Stimulated activated CD4-positive, alpha-beta T cell treated with anti-CD3 and anti-CD28 coated beads, Interleukin-4, amount 100 ng/mL, for 48 hours (primary cell): ENCODE results near the gene ZBTB8OS.
A peak's percentile ranks its signal among the peaks of the same experiment; 100 is the strongest.
"Not testable (repeated sequence)": the region's sequence is repeated elsewhere in the genome, so short reads cannot be mapped to it uniquely, and the experiment has no call there.

Source experiments
- DNase-seq, 2 donors: peaks; one replicate each; pipeline ENCODE4 v3.0.0-alpha.2; 2020; ENCODE audit warnings: low read depth in 2 of 2

The ZBTB8OS gene

GRCh38 chr1:32650248-32650751, at the start of gene ZBTB8OS:
Gene ZBTB8OS (minus strand): TSS chr1:32650550. CDS start chr1:32650529, 21 bp downstream.
- DNase-seq, result peak; percentile 77 to 83

- not testable (repeated sequence) for DNase-seq
These were observed 46.6 kb upstream of the ZBTB8OS start for GRCh38 chr1:32696996-32697395.

GRCh38 chr1:32696041-32696440, 45.7 kb upstream of the ZBTB8OS start:
- DNase-seq, result no peak

- DNase-seq, result no peak
These were observed 45.0 kb upstream of the ZBTB8OS start for GRCh38 chr1:32695098-32695904.

GRCh38 chr1:32693455-32694174, 43.3 kb upstream of the ZBTB8OS start:
- no peak for DNase-seq

GRCh38 chr1:32686387-32686786, 36.0 kb upstream of the ZBTB8OS start:
- DNase-seq, result no peak

GRCh38 chr1:32685498-32685897, 35.1 kb upstream of the ZBTB8OS start:
- DNase-seq, result no peak

GRCh38 chr1:32684167-32684811, 33.9 kb upstream of the ZBTB8OS start:
- DNase-seq, result no peak

GRCh38 chr1:32683397-32683796, 33.0 kb upstream of the ZBTB8OS start:
- no peak for DNase-seq

- no peak for DNase-seq
These were observed 31.6 kb upstream of the ZBTB8OS start for GRCh38 chr1:32681999-32682398.

- no peak for DNase-seq
These were observed 31.2 kb upstream of the ZBTB8OS start for GRCh38 chr1:32681509-32681908.

GRCh38 chr1:32680642-32681041, 30.3 kb upstream of the ZBTB8OS start:
- no peak for DNase-seq

GRCh38 chr1:32679993-32680392, 29.6 kb upstream of the ZBTB8OS start:
- DNase-seq, result not testable (repeated sequence)

- no peak for DNase-seq
These were observed 26.6 kb upstream of the ZBTB8OS start for GRCh38 chr1:32676945-32677344.

GRCh38 chr1:32668716-32669115, 18.4 kb upstream of the ZBTB8OS start:
- DNase-seq, result not testable (repeated sequence)

- no peak for DNase-seq
These were observed 16.7 kb upstream of the ZBTB8OS start for GRCh38 chr1:32666901-32667566.

- DNase-seq, result no peak
These were observed 15.6 kb upstream of the ZBTB8OS start for GRCh38 chr1:32665915-32666314.

- DNase-seq, result no peak
These were observed 9.2 kb upstream of the ZBTB8OS start for GRCh38 chr1:32659581-32659980.

GRCh38 chr1:32652244-32652962, 2.1 kb upstream of the ZBTB8OS start:
- DNase-seq, result no peak

GRCh38 chr1:32651461-32652073, 1.2 kb upstream of the ZBTB8OS start:
- DNase-seq, result no peak
